Fibroblast of lung (primary cell): Measurements from ENCODE around the gene CSTA.

Experiments used
- EZH2 ChIP-seq: IDR thresholded peaks from 2 replicates; pipeline ENCODE4 v1.5.1; 2012; ENCODE audit warnings: low read length, control low read depth, mild to moderate bottlenecking; ENCODE audit errors: missing control alignments
- TF ChIP-seq, protein P1 (sequence below), 2 donors: IDR thresholded peaks in 1 of 2; conservative IDR thresholded peaks in 1 of 2; 1 replicate in 1 of 2; 2 replicates in 1 of 2; pipeline ENCODE4 v1.5.1; 2011 to 2012; ENCODE audit warnings: low read length in 2 of 2, control low read depth in 1 of 2, inconsistent platforms in 1 of 2, low read depth in 1 of 2, mild to moderate bottlenecking in 1 of 2

DNA sequence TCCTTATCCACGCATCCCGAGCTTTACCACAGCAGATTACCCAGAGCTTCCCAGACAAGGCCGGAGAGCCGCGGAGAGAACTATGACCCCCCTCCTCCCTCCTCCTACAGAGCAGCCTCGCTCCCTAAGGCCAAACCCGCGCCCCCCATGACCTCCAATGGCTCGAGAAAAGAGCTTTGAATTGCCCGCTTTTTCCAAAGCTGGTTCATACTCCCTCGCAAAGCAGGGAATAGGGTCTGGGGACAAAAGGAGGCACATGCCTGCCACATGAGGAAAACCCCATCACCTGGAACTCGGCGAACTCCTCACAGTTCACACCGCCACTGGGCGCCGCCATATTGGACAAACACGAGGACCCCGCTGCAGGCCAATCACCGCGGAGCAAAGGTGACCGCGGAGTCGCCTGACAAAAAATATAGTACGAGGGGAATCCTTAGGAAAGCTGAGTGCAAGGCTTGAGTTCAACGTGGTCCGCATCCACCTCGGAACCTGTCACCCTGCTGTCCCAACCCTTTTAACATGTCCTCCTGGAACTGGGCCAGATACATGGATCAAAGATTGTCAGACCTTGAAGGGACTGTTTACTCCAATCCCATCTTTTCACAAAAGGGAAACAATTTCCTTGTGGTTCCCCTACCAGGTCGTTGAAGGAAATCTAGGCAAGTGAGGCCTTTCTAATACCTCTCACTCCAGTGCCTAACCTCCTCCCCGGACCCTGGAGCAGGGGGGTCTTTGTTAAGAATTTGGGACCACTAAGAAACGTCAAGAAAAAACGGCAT is 58.0 kb downstream of the CSTA start, which contains the start of gene MIX23:
- TF ChIP-seq, protein P1, sequence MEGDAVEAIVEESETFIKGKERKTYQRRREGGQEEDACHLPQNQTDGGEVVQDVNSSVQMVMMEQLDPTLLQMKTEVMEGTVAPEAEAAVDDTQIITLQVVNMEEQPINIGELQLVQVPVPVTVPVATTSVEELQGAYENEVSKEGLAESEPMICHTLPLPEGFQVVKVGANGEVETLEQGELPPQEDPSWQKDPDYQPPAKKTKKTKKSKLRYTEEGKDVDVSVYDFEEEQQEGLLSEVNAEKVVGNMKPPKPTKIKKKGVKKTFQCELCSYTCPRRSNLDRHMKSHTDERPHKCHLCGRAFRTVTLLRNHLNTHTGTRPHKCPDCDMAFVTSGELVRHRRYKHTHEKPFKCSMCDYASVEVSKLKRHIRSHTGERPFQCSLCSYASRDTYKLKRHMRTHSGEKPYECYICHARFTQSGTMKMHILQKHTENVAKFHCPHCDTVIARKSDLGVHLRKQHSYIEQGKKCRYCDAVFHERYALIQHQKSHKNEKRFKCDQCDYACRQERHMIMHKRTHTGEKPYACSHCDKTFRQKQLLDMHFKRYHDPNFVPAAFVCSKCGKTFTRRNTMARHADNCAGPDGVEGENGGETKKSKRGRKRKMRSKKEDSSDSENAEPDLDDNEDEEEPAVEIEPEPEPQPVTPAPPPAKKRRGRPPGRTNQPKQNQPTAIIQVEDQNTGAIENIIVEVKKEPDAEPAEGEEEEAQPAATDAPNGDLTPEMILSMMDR (conservative IDR thresholded peaks at IDR 0.05 in 1 of 2, IDR thresholded peaks at IDR 0.05 in 1 of 2; ENCODE audit: low read depth in 1 of 2, low read length in 2 of 2): no peak
- no peak for TF ChIP-seq EZH2
